ENCODE measurements around the gene GFOD1. TPM values are rescaled to one million over a fixed set of nuclear protein-coding genes. Genes with fewer than 3 reads are reported as not detected.

The GFOD1 gene
- total RNA-seq, 2 donors from 2014 or later, result 23.8 to 25.3 TPM

- Histone ChIP-seq H3K36me3 (no peaks in the 10 kb centered on the region), H3K27me3 (replicated peaks; ENCODE audit: insufficient read depth) (no peaks in the 10 kb centered on the region), H3K4me1 (ENCODE audit: control insufficient read depth in 1 of 2, low read depth in 2 of 2) (no peaks in the 10 kb centered on the region), H3K27ac (no peak overlapping the region), H3K9me3 (no peaks in the 10 kb centered on the region), H3K4me3 (no peak overlapping the region)
- no peak for ATAC-seq (ENCODE audit: insufficient number of reproducible peaks, low FRiP score, low read depth)
- no peak for DNase-seq (ENCODE audit: low spot score)
- TF ChIP-seq CTCF (IDR thresholded peaks at IDR 0.05), result no peak
Measured at GRCh38 chr6:13531956-13532355, 44.6 kb upstream of the GFOD1 start.

GRCh38 chr6:13528777-13529343, 41.5 kb upstream of the GFOD1 start:
- H3K36me3 ChIP-seq, result no peaks in the 10 kb centered on the region
- no peak for TF ChIP-seq CTCF (IDR thresholded peaks at IDR 0.05)
- no peaks in the 10 kb centered on the region for H3K27me3 ChIP-seq (replicated peaks; ENCODE audit: insufficient read depth)
- DNase-seq (ENCODE audit: low spot score) (no peak), ATAC-seq (ENCODE audit: insufficient number of reproducible peaks, low FRiP score, low read depth) (no peak)
- no peaks in the 10 kb centered on the region for H3K4me1 ChIP-seq (ENCODE audit: control insufficient read depth in 1 of 2, low read depth in 2 of 2)
- H3K4me3 ChIP-seq, result no peak overlapping the region
- no peak overlapping the region for H3K27ac ChIP-seq
- H3K9me3 ChIP-seq, result no peaks in the 10 kb centered on the region

GRCh38 chr6:13528232-13528631, 40.8 kb upstream of the GFOD1 start:
- DNase-seq (ENCODE audit: low spot score) (no peak), ATAC-seq (ENCODE audit: insufficient number of reproducible peaks, low FRiP score, low read depth) (no peak)
- H3K4me1 ChIP-seq (ENCODE audit: control insufficient read depth in 1 of 2, low read depth in 2 of 2), result no peaks in the 10 kb centered on the region
- no peaks in the 10 kb centered on the region for H3K27me3 ChIP-seq (replicated peaks; ENCODE audit: insufficient read depth)
- no peak for TF ChIP-seq CTCF (IDR thresholded peaks at IDR 0.05)
- H3K9me3 ChIP-seq, result no peaks in the 10 kb centered on the region
- H3K4me3 ChIP-seq, result no peak overlapping the region
- H3K36me3 ChIP-seq, result no peaks in the 10 kb centered on the region
- no peak overlapping the region for H3K27ac ChIP-seq

GRCh38 chr6:13527671-13528056, 40.3 kb upstream of the GFOD1 start:
- no peak for TF ChIP-seq CTCF (IDR thresholded peaks at IDR 0.05)
- Histone ChIP-seq H3K4me3 (no peak overlapping the region), H3K27ac (peak overlapping the region in 1 of 2 donors; percentile 28), H3K4me1 (ENCODE audit: control insufficient read depth in 1 of 2, low read depth in 2 of 2) (no peaks in the 10 kb centered on the region), H3K36me3 (no peaks in the 10 kb centered on the region), H3K27me3 (replicated peaks; ENCODE audit: insufficient read depth) (no peaks in the 10 kb centered on the region), H3K9me3 (no peaks in the 10 kb centered on the region)
- DNase-seq (ENCODE audit: low spot score) (no peak), ATAC-seq (ENCODE audit: insufficient number of reproducible peaks, low FRiP score, low read depth) (no peak)

- H3K27ac ChIP-seq, result peak overlapping the region in 1 of 2 donors; percentile 28
- ATAC-seq (ENCODE audit: insufficient number of reproducible peaks, low FRiP score, low read depth), result no peak
- H3K36me3 ChIP-seq, result no peaks in the 10 kb centered on the region
- no peaks in the 10 kb centered on the region for H3K27me3 ChIP-seq (replicated peaks; ENCODE audit: insufficient read depth)
- H3K4me3 ChIP-seq, result no peak overlapping the region
- no peaks in the 10 kb centered on the region for H3K9me3 ChIP-seq
- no peaks in the 10 kb centered on the region for H3K4me1 ChIP-seq (ENCODE audit: control insufficient read depth in 1 of 2, low read depth in 2 of 2)
- no peak for DNase-seq (ENCODE audit: low spot score)
- no peak for TF ChIP-seq CTCF (IDR thresholded peaks at IDR 0.05)
Measured at GRCh38 chr6:13526727-13527670, 39.6 kb upstream of the GFOD1 start.
